Activated naive CD8-positive, alpha-beta T cell treated with anti-CD3 and anti-CD28 coated beads, Interleukin-2, amount 50 U/mL, for 16 hours (primary cell): ENCODE data around the gene KAZN.

Source experiments
- DNase-seq: peaks from one replicate; pipeline ENCODE4 v3.0.0-alpha.2; 2020; ENCODE audit warnings: low read depth, low spot score

KAZN gene

DNA sequence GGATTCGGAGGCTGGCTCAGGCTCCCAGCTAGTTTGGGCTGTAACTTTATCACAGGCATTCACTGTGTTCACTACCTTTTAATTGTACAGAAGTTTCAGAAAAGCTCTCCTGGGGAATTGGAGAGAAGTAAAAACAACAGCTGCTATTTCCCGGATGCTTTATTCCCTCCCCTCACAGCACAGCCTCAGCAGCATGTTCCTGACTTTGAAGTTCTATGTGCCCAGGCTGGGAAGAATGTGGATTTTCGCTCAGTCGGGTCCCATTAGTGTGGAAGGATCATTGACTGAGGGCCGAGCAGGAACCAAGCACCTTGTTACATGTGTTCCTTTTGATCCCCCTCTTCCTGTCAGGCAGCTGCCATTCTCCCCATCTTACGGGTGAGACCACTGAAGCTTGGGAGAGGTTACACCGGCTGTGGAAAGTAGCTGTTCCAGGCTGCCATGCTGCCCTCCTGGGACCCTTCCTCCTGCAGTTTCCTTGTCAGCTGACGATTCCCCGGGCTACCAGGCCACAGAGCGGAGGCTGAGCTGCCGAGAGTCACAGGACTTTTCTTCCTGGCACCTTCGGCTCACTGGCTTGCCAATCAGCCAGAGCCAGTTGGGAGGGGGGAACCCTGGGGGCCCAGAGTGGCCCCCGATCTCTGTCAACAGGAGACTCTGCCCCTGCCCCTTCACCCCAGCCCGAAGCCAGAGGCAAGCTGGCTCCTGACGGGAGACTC lies 331.9 kb downstream of the KAZN start:
- no peak for DNase-seq

DNA sequence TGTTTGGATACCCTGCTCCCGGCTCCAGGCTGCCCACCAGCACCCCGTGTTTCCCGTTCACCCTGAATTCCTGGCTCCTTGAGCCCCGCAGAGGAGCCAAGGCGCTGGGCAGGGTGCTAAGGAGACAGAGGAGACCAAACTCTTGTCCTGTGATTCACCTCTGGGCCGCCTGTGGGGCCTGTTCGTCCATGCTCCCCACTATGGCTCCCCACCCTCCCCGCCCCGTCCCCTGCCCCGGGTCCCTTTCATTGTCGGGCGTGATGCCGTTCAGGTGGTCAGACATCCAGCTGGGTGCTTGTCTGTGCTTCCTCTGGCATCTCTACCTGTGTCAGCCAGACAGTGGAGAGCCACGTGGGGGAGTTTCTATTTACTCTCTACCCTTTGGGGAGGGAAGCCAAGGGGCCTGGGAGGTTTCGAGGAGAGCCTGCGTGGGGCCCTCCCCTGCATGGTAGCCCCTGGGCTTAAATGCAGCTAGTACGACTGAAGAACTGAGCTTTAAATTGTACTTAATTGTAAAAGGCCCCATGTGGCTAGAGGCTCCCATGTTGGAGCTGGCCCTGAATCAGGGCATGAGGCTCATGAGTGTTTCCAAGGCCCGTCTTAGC lies 333.7 kb downstream of the KAZN start:
- DNase-seq, result no peak

DNA sequence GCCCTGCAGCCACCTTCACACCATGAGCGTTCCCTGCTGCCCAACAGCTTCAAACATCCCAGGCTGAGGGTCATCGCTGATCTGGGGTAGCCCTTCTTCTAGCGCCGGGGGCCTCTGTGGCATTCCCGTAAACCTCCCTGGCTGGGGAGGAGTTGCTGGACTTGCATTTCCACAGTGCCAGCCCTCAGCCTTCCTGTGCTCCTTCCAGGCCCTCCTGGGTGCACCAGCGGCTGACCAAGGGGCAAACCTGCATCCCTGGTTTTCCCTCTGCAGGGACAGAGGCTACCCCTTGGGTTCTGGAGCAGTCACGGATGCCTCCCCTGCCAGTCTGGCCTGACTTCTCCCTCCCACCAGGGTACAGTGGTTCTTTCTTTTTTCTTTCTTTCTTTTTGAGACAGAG lies 336.4 kb downstream of the KAZN start:
- DNase-seq, result no peak

DNA sequence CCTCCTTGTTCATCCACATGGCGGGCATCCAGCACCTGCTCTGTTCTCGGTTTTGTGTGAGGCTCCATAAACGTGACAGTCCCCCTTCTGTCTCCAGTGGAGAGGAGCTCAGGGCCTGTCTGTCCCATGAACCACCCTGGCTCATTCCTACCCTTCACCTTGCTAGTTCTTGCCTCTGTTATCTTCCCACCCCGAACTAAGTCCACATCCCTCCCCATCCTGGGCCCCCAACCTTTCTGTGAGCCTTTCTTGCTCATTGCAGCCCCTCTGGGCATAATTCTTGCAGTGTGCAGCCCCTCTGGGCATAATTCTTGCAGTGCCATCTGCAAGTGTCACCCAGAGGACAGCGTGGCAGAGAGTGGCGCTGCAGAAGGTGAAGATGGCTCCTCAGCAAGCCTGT lies 338.3 kb downstream of the KAZN start:
- no peak for DNase-seq

DNA sequence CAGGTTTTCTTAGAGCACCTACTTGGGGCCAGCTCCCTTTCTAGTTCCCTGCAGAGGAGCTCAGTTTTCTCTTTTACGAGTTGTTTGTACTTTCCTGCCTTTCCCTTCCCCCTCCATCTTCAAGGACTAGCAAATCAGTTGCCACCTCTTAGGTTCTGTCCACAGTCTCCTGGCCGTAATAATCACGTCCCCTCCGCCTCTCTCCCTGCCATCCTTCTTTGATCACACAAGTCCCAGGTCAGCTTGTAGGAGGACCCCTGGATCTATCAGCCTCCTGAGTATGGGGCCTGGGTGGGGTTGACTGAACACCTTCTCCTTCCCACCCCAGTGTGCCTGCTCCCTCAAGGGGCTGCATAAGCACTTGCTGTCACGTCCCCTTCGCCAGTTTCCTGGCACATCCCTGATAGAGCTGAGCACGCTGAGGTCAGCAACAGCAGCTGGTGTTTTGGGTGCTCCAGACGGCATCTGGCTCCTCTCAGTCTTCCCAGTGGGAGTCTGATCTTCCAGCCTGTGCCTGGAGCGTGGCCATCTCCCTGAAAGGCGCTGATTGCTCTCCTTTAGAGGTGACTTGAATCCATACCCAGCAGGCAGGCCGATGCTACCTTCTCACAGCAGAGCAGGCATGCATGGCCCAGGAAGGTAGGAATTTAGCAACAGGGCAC lies 338.9 kb downstream of the KAZN start:
- DNase-seq, result no peak

DNA sequence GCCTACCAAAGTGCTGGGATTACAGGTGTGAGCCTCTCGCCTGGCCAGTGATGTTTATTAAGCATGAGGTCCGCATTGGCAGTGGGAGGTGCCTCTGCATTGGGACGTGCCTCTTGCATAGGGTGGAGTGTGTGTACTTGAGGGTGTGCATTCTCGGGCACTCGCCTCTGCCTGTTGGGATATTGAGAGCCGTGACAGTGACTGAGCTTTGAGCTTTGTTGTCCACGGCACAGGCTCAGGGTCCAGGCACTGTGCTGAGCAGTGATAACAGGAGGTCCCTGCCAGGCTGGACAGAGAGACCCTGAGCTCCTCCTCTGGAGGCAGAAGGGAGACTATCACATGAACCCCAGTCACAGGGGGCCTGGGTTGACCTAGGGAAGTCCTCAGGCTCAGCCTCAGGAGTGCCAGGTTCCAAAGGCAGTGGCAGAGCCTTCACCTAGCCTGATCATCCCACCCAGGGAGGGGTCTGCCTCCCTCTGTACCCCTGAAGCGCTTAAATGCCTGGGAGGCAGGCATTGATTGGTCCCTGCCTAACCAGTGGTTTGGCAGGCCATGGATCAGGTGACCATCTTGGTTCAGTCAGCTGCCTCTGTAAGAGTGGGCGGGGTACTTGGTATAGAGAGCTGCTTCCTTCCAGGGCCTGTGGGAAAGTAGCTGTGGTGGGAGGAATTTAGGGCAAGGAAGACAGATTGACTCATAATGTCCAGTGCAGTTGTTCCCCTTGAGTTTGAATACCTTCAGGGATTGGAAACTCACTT lies 341.2 kb downstream of the KAZN start:
- no peak for DNase-seq

DNA sequence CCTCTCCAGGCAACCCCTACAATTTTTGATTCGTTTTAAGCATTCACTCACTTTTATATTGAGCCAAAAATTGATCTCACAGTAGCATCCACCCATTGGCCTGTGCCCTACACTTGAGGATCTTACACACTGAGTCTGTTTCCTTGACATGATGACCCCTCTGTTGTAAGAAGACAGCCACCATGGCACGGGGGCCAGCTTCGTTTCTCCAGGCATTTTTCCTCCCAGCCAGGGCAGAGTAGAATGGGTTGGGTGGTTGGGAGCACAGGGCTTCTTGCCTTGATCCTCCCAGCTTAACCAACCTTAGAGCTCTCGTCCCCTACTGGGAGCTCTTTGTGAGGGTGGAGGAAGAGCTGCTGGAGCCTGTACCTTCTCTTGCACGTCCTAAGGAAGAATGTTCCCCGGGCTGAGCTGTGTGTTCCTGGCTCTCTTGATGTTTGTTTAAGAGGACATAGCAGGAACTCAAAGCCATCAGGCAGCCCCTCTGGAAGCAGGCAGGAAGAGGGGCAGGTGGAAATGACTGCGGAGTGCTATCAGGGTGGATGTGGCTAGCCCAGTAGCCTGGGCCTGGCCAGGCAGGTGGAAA lies 341.9 kb downstream of the KAZN start:
- no peak for DNase-seq

DNA sequence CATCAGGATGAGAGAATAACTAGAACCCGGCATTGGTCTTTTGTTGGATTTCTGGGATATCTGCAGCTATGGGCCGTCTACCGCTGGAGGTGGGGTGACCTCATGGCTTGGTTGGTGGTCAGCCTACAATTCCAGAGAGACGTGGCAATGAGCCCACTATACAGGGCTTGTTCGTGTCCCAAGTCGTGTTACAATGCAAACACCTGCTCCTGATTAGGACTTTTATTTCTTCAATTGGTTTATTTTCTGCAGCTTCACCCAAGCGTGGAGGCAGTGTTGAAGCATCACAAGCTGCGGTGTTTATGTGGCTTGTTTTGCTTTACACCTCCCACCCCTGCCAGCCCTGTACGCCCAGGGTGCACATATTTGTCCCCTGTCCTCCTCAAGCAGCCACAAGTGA lies 343.4 kb downstream of the KAZN start:
- DNase-seq, result no peak

DNA sequence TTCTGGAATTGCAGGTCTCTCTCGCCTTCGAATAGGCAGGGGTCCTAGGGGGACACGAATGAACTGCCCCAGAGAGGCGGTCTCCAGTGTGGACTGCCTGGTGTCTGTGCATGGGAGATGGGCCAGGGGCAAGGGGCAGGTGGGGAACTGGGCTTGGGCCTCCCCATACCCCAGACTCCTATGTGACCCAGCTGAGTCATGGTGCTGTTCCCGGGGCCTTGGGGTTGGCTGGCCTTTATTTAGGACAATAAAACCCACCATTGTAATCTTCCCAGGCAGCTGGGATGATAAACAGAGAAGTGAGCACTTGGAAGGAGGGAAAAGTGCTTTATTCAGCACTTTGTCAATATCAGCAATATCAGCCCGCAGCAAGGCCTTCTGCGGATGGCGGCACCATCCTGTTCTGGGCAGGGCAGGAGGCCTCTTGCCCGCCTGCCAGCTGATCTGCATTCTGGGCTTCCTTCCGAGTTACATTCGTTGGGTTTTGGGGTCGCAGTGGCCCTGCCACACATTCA lies 346.0 kb downstream of the KAZN start:
- DNase-seq, result no peak

DNA sequence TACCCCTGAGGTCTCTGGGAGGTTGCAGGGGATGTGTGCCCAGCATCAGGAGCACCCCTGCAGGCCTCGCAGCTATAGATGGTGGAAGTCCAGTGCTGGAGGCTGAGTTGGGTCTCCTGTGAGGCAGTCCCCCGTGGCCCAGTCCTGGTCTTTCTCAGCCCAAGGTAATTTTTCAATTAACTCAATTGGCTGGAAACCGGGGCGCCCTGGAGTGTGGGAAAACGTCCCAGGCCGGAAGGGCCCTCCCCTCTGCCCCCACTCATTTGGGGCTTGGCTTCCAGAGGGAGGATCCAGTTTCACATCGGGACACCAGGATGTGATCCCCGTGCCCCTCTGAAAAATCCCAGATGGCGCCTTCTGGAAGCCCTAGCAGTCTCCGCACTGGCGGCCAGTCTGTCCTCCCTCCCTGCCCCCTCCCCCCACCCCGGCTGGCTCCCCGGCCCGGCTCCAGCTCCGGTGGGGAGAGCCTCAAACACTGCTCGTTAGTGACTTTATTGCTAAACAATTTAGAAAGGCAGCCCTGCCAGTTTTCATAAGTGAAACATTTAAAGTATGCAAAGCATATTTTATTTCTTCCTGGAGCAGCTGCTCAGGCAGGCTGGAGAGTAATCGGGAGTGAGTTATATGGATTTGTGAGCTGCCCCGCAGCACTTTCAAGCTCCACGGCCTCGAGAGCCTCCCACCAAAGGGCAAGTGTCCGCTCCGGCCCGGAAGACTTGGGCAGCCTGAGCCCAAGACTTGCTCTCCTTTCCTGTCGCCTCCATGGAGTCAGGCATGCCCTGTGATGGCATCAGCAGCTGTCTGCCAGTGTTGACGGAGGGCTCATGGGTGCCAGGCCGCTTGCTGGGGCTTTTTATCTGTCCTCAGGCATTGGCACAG lies 346.9 kb downstream of the KAZN start:
- no peak for DNase-seq

DNA sequence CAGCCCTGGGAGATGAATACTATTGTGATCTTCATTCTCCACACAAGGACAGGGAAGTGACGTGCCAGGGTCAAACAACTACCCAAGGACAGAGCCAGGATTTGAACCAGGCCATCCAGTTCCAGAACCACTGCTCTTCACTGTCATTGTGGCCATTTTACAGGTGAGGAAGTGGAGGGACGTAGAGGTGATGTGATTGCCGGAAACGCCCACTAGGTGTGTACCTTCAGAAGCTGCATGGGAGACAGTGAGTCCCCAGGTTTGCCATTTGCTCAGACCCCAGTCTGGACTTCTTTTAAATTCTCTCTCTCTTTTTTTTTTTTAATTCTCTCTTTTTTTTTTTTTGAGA lies 347.5 kb downstream of the KAZN start:
- DNase-seq, result no peak

DNA sequence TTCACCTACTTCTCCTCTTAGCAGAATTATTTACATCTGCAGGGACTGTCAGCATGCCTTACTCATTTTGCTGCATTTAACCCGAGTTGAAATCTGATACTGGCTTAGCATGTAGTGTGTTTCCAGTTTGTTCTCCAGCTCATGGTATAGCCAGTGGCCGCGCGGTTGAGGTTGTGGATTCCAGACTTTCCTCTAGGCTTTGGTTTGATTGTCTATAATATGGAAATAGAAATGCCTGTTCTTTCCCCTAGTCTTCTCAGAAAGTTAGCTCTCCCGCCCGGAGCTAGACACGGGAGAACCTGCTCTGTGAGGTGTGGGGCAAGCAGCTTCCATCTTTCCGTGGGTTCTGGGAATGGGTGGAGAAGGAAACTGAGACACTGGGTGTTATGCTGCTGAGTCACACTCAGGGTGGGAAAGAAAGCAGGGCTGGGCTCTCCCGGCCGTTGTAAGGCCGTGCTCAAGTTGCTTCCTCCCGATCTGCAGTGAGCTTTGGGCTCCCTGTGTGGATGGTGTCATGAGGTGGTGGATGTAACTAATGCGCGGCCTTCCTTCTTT lies 348.3 kb downstream of the KAZN start:
- no peak for DNase-seq

DNA sequence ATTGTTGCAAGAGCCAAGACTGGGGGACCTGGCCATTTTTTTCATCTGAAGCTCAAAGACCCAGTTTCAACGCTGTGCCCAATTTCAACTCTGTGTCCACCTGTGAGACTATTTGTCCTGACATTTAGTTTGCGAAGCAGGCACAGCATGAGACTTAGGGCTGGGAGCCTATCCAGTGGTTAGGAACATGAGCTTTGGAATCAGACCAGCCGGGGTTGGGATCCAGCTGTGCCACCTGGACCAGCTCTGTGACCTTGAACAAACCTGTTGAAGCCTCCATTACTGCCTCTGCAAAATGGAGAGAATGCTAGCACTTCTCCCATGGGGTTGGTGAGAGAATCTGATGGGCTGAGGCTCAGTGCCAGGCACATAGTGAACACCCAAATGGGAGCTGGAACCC lies 348.9 kb downstream of the KAZN start:
- no peak for DNase-seq

DNA sequence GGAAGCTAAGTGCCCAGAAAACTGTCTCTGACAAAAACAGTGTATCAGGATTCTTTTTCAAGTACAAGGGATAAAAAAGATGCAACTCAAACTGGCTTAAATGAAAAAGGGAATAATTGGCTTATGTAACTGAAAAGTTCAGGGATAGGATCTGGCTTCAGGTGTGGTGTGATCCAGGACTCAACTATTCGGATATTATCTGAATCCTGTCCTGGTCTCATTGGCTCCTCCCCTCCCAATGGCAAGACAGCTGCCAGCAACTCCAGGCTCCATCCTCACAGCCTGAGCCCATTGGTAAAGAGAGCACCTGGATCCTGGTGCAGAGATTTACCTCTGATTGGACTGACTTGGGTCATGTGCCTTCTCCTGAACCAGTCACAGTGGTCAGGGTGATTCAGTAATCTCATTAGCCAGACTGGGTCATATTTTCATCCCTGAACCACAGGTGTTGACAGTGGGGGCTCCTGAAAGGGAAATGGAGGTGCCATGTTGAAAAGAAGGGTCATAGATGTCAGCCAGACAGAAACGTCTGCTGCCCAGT lies 349.7 kb downstream of the KAZN start:
- DNase-seq, result no peak

DNA sequence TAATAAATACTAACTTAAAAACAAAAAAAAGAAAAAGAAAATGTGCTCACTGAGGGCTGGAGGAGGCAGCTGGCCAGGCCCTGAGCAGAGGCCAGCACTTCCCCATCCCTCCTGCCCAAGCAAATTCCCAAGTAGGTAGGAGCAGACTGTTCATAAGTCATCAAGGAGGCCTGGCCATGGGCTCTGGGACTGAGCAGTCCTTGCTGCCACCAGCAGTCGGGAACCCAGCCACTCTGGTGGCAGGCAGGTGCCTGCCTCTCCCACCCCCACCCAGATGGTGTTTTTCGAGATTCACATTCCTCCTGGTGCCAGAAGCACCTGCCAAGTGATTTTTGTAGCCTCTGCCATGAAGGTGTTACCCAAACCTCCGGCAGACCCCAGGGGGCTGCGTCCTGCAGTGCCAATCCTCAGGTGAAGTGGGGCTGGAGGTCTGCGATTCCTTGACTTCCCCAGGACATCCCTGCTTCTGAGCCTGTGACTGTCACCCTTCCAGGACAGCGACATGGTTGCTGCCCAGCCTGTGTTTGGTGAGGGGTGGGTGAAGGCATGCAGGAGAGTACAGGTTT lies 350.9 kb downstream of the KAZN start:
- DNase-seq, result no peak

DNA sequence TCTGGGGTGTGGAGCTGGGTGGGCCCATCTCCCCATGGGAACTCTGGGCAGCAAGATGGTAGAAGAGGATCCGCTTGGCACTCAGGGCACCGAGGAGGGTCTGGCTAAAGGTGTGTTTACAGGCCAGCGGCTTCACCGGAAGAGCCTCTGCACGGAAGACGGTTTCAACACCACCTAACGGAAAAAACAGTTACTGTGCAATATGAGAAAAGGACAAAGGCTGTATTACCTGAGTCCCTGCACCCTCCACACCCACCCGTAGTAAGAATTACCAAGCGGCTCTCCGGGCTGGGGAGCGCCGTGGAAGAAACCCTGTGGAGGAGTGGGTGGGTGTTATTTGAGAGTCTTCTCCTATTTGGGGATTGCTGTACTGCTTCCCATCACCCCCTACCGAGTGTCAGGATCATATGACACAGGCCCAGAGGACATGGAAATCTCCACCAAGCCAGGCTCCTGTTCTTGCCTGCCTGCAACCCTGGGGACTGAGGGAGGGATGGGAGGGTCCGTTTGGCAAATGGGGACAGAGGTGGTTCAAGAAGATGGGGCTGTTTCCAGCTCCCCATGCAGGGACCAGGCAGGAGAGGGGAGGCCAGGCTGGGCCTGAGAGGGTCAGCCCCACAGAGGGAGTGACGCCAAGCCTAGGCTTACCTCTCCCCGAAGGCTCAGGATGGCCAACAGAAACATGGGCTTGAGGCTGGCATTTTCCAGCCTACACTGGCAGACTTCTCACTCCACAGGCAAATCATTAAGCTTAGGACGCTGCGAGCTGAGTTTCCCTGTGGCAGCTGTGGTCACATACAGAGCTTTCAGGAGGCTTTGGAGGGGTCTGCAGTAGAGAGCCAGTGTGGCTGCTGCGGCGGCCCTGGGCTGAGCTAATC lies 351.6 kb downstream of the KAZN start:
- no peak for DNase-seq

DNA sequence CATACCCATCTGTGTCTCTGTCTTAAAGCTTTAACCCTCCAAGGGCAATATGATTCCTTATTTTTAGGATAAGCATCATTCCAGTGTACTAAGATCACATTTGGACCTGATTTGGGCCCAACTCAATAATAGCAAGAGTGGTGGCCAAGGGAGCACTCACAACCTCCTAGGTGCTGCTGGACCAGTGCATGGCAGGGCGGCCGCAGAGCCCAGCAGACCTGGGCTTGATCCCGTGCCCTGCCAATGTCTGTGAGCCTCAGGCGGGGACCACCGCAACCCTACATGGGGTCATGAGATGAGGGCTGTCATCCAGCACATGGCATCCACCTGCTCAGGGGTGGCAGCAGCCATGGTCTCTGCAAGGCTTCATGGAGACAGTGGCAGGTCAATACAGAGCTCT lies 353.3 kb downstream of the KAZN start:
- no peak for DNase-seq

DNA sequence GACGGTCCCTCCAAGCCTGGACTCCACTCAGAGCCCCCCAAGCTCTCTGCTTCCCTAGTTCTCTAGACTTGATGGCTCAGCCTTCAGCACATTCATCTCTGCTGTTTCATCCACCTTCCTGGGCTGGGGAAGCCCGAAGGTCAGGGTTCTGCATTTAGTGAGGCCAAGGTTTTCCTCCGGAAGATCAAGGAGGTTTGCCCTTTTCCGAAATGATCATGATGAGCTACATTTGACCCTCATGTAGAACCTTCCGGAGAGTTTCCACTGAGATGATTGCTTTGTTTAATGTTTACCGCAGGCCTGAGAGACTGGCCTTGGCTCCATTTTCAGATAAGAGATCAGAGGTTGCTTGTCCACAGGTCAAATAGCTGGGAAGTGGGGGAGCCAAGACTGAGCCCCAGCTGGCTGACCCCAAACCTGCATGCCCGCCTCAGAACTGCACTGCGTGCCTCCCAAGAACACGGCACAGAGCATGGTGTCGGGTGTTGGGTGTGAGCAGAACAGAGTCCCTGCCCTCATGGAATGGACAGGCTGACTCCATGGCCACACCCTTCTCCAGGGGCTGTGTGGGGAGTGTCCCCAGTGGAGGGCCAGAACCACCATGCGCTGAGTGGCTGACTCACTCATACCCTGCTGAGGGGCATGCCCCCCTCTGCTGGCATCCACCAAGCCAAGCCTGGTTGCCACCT lies 354.3 kb downstream of the KAZN start:
- DNase-seq, result no peak
